Endometrial microvascular endothelial cells (primary cell): Measurements from ENCODE around the gene CCL26. TPM values are rescaled to one million over a fixed set of nuclear protein-coding genes. Genes with fewer than 3 reads are reported as not detected.
"Not testable (repeated sequence)": the region's sequence is repeated elsewhere in the genome, so short reads cannot be mapped to it uniquely, and the experiment has no call there.

Experiments used
- in situ Hi-C: cut with HindIII; loops from 2 replicates; pipeline ENCODE4 v1.10.0; 2017; ENCODE audit warnings: low sequenced_read_pairs, low pct_unique_long_range_greater_than_20kb; ENCODE audit errors: inconsistent ontology term
- total RNA-seq: library from RNA; depleted of rRNA; stranded (reverse); fragments of >200 nt; gene quantifications from one replicate; pipeline ENCODE4 v1.2.3, GENCODE V29; 2015; ENCODE audit errors: inconsistent ontology term

Gene CCL26
- total RNA-seq, 1 donor from 2014 or later, result not detected

- in situ Hi-C loops, result no loop called here
Measured at GRCh38 chr7:75723444-75723843, 48.6 kb downstream of the CCL26 start.

GRCh38 chr7:75722373-75722772 lies 49.6 kb downstream of the CCL26 start:
- in situ Hi-C loops, result no loop called here

- in situ Hi-C loops, result not testable (repeated sequence)
Measured at GRCh38 chr7:75721922-75722321, 50.1 kb downstream of the CCL26 start.

GRCh38 chr7:75721426-75721825 lies 50.6 kb downstream of the CCL26 start:
- in situ Hi-C loops, result no loop called here

- in situ Hi-C loops, result no loop called here
Measured at GRCh38 chr7:75719626-75720025, 52.4 kb downstream of the CCL26 start.

Other genes with a start within 250 kb of the CCL26 start
- 31.8 TPM for gene HIP1, start 33.3 kb downstream of the CCL26 start, total RNA-seq
- gene CCL24, start 41.6 kb upstream of the CCL26 start, total RNA-seq, result not detected
- gene RHBDD2, start 106.8 kb upstream of the CCL26 start, total RNA-seq, result 30.4 TPM
- gene POR, start 142.9 kb upstream of the CCL26 start, total RNA-seq, result 50.1 TPM
- gene TMEM120A, start 222.4 kb upstream of the CCL26 start, total RNA-seq, result 12.0 TPM